SU-DHL-6 (cell line): ENCODE measurements around the gene UBE2E2.

Experiments used
- CTCF ChIP-seq: fragments of 200-600 bp; sonication (generic); IDR thresholded peaks from one replicate; pipeline ENCODE4 v1.5.1; 2017; ENCODE audit warnings: antibody characterized with exemption, mild to moderate bottlenecking, low read length, moderate library complexity; ENCODE audit not compliant: insufficient read depth, poor library complexity, severe bottlenecking
- EZH2phosphoT487 ChIP-seq: fragments of 200-600 bp; sonication (generic), shearing (Covaris generic); conservative IDR thresholded peaks from 2 replicates; pipeline ENCODE4 v1.6.1; 2018; ENCODE audit warnings: mild to moderate bottlenecking, antibody characterized with exemption, low read length, moderate library complexity, mixed read lengths

- no peak for TF ChIP-seq CTCF
- TF ChIP-seq EZH2phosphoT487: no peak
These were observed 260.7 kb downstream of the UBE2E2 start for GRCh38 chr3:23463791-23464190.
